ENCODE measurements around the gene ROCK1.

Gene ROCK1

DNA sequence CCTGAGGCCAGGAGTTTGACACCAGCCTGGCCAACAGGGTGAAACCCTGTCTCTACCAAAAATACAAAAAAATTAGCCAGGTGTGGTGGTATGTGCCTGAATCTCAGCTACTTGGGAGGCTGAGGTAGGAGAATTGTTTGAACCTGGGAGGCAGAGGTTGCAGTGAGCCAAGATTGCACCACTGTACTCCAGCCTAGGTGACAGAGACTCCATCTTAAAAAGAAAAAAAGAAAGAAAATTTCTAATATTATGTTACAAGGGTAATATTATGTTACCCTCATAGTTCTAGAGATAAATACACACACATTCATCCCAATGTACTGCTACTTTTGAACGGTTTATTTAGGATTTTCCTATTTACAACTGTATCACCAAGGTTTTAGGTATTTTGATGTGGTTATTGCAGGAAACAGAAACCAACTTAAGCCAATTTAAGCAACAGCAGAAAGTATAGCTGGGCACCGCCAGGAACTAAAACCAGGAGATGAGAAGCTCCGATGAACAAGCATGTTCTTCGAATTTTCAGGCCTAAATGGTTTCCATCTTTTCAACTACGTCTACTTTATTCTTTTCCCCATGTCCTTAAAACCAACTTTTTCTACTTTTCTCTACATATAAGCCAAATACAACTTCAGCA lies 11.8 kb upstream of the ROCK1 start:
- Histone ChIP-seq H3K4me1 (ENCODE audit: control insufficient read depth, insufficient read depth, low read length) (peaks cover 5% of the 10 kb centered on the region), H3K4me3 (ENCODE audit: low read length) (no peak overlapping the region), H3K36me3 (ENCODE audit: control insufficient read depth, insufficient read depth, low read length, severe bottlenecking) (no peaks in the 10 kb centered on the region), H3K9ac (ENCODE audit: low read length) (no peak overlapping the region), H3K27me3 (replicated peaks; ENCODE audit: control insufficient read depth, insufficient read depth, low read length) (no peaks in the 10 kb centered on the region), H3K9me3 (ENCODE audit: control insufficient read depth, low read length) (no peaks in the 10 kb centered on the region)
- no peak for DNase-seq (ENCODE audit: low read depth)

DNA sequence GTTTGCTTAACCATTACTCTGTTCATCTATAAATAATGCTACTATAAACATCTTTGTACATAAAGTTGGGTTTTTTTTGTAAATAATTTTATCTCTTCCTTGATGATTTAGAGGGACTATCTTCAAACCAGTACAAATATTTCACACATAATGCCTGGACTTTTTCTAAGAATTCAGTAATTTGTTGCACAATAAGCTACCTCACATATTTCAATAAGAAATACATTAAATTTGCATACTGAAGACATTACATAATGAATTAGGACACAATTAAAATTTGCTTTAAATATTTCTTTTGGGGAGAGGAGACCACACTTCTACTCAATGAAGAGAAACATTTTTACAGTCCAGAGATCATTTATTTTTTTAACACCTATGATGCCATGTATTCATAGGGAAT lies 7.2 kb upstream of the ROCK1 start:
- peaks cover 37% of the 10 kb centered on the region for H3K4me1 ChIP-seq (ENCODE audit: control insufficient read depth, insufficient read depth, low read length)
- H3K4me3 ChIP-seq (ENCODE audit: low read length): no peak overlapping the region
- H3K9me3 ChIP-seq (ENCODE audit: control insufficient read depth, low read length): no peaks in the 10 kb centered on the region
- H3K9ac ChIP-seq (ENCODE audit: low read length): no peak overlapping the region
- DNase-seq (ENCODE audit: low read depth): no peak
- no peaks in the 10 kb centered on the region for H3K27me3 ChIP-seq (replicated peaks; ENCODE audit: control insufficient read depth, insufficient read depth, low read length)
- no peaks in the 10 kb centered on the region for H3K36me3 ChIP-seq (ENCODE audit: control insufficient read depth, insufficient read depth, low read length, severe bottlenecking)

DNA sequence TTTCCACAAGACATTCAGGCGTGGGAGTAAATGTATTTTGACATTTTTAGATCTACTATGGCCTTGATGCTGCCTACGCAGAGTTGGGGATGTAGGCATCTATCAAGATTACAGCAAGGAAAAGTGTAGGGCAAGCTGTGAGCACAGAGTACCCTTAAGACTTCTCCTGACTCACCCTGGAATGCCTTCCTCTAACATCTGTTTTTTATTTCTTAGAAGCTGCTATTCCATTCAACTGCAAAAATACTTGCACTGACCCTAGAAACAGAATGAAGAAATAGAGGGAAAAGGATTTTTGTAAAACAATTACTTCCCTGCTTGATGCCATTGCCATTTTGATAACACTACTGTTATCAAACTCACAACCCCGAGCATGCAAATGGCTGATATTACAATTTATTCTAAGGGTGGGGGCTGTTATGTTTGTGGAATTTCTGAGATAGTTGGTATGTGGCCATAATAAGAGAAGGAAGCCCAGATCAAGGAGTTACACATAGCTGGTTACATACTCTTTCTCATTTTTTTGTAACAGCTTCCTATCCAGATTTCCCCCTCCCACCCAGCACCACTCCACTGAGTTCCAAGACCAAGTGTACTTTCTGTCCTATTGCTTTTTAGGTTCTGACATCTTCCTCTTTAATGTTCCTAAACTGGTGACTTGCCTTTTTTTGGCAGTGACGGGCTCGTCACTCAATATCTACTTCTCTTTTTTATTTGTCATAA lies 6.0 kb upstream of the ROCK1 start:
- DNase-seq (ENCODE audit: low read depth): peak; percentile 95
- Histone ChIP-seq H3K9me3 (ENCODE audit: control insufficient read depth, low read length) (no peaks in the 10 kb centered on the region), H3K4me1 (ENCODE audit: control insufficient read depth, insufficient read depth, low read length) (peaks cover 43% of the 10 kb centered on the region), H3K36me3 (ENCODE audit: control insufficient read depth, insufficient read depth, low read length, severe bottlenecking) (no peaks in the 10 kb centered on the region), H3K9ac (ENCODE audit: low read length) (peak overlapping the region; percentile 75), H3K27me3 (replicated peaks; ENCODE audit: control insufficient read depth, insufficient read depth, low read length) (no peaks in the 10 kb centered on the region), H3K4me3 (ENCODE audit: low read length) (peak overlapping the region; percentile 70)

GRCh38 chr18:21115519-21116411 lies 4.2 kb upstream of the ROCK1 start:
- H3K4me1 ChIP-seq (ENCODE audit: control insufficient read depth, insufficient read depth, low read length): peaks cover 43% of the 10 kb centered on the region
- DNase-seq (ENCODE audit: low read depth): peak; percentile 82

DNA sequence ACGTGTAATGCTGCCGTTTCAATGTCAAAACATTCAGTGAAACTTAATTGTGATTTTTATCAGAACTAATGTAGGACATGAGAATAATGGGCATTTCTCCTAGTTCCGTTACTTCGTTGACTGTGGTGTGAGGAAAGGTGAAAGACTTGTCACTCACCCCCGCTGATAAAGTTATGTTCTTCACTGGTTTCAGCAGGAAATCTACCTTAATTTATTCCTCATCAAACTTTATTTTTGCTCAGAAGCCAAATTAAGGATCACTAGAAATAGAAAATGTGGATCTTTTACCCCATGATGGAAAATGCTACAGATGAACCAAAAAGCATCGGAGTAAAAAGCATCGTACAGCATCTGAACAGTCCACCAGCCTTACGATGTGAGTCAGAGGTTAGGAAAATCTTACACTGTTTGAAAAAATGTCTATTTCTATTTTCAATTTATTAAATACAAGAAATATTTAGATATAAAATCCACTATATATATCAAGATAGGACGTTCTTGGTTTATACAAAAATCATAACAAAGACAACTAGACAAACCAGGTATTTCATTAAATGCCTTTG lies 1.0 kb upstream of the ROCK1 start:
- DNase-seq (ENCODE audit: low read depth): peak; percentile 64
- no peaks in the 10 kb centered on the region for H3K9me3 ChIP-seq (ENCODE audit: control insufficient read depth, low read length)
- H3K27me3 ChIP-seq (replicated peaks; ENCODE audit: control insufficient read depth, insufficient read depth, low read length): no peaks in the 10 kb centered on the region
- H3K4me1 ChIP-seq (ENCODE audit: control insufficient read depth, insufficient read depth, low read length): peaks cover 43% of the 10 kb centered on the region
- H3K9ac ChIP-seq (ENCODE audit: low read length): peak overlapping the region; percentile 95
- peak overlapping the region; percentile 96 for H3K4me3 ChIP-seq (ENCODE audit: low read length)
- H3K36me3 ChIP-seq (ENCODE audit: control insufficient read depth, insufficient read depth, low read length, severe bottlenecking): no peaks in the 10 kb centered on the region

More at GRCh38 chr18:21115519-21116411, 4.2 kb upstream of the ROCK1 start:
- Histone ChIP-seq H3K27me3 (replicated peaks; ENCODE audit: control insufficient read depth, insufficient read depth, low read length) (no peaks in the 10 kb centered on the region), H3K36me3 (ENCODE audit: control insufficient read depth, insufficient read depth, low read length, severe bottlenecking) (no peaks in the 10 kb centered on the region), H3K9ac (ENCODE audit: low read length) (peak overlapping the region; percentile 61), H3K9me3 (ENCODE audit: control insufficient read depth, low read length) (no peaks in the 10 kb centered on the region), H3K4me3 (ENCODE audit: low read length) (peak overlapping the region; percentile 43)

GRCh38 chr18:21112140-21112473 lies 494 bp upstream of the ROCK1 start:
- Histone ChIP-seq H3K9ac (ENCODE audit: low read length) (peak overlapping the region; percentile 95), H3K36me3 (ENCODE audit: control insufficient read depth, insufficient read depth, low read length, severe bottlenecking) (no peaks in the 10 kb centered on the region), H3K4me3 (ENCODE audit: low read length) (peak overlapping the region; percentile 96), H3K9me3 (ENCODE audit: control insufficient read depth, low read length) (no peaks in the 10 kb centered on the region), H3K27me3 (replicated peaks; ENCODE audit: control insufficient read depth, insufficient read depth, low read length) (no peaks in the 10 kb centered on the region), H3K4me1 (ENCODE audit: control insufficient read depth, insufficient read depth, low read length) (peaks cover 42% of the 10 kb centered on the region)
- DNase-seq (ENCODE audit: low read depth): peak; percentile 83

DNA sequence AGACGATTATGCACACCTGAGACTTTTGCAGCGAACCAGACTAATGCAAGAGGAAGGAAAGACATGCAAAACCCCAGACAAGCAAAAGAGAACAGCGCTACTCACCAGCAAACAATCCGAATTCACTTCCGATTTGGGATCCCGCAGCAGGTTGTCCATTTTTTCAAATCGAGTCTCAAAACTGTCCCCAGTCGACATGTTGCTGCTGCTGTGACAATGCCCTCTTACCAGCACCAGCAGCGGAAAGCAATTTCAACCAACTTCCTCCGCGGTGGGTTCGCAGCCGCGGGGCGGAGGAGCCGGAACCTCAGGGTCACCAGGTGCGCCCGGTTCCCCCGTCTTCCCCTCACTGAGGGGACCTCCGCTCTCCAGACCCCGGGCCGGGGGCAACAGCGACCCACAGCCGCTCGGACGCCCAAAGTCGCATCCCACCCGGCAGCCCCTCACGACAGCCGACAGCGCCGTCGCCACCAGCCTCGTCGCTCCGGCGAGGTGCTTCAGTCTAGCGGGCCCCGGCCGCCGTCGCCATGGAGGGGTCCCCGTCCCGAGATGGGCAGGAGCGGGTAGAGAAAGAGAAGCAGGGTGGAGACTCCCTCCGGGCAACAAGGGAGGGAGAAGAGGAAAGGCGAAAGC lies 784 bp downstream of the ROCK1 start:
- no peaks in the 10 kb centered on the region for H3K27me3 ChIP-seq (replicated peaks; ENCODE audit: control insufficient read depth, insufficient read depth, low read length)
- H3K9me3 ChIP-seq (ENCODE audit: control insufficient read depth, low read length): no peaks in the 10 kb centered on the region
- peak overlapping the region; percentile 99 for H3K4me3 ChIP-seq (ENCODE audit: low read length)
- peak; percentile 56 for DNase-seq (ENCODE audit: low read depth)
- no peaks in the 10 kb centered on the region for H3K36me3 ChIP-seq (ENCODE audit: control insufficient read depth, insufficient read depth, low read length, severe bottlenecking)
- peaks cover 37% of the 10 kb centered on the region for H3K4me1 ChIP-seq (ENCODE audit: control insufficient read depth, insufficient read depth, low read length)
- H3K9ac ChIP-seq (ENCODE audit: low read length): peak overlapping the region; percentile 99

GRCh38 chr18:21109936-21110712 lies 1.5 kb downstream of the ROCK1 start:
- Histone ChIP-seq H3K9ac (ENCODE audit: low read length) (peak overlapping the region; percentile 99), H3K9me3 (ENCODE audit: control insufficient read depth, low read length) (no peaks in the 10 kb centered on the region), H3K4me3 (ENCODE audit: low read length) (peak overlapping the region; percentile 99), H3K36me3 (ENCODE audit: control insufficient read depth, insufficient read depth, low read length, severe bottlenecking) (no peaks in the 10 kb centered on the region), H3K27me3 (replicated peaks; ENCODE audit: control insufficient read depth, insufficient read depth, low read length) (no peaks in the 10 kb centered on the region), H3K4me1 (ENCODE audit: control insufficient read depth, insufficient read depth, low read length) (peaks cover 33% of the 10 kb centered on the region)
- DNase-seq (ENCODE audit: low read depth): peak; percentile 49

DNA sequence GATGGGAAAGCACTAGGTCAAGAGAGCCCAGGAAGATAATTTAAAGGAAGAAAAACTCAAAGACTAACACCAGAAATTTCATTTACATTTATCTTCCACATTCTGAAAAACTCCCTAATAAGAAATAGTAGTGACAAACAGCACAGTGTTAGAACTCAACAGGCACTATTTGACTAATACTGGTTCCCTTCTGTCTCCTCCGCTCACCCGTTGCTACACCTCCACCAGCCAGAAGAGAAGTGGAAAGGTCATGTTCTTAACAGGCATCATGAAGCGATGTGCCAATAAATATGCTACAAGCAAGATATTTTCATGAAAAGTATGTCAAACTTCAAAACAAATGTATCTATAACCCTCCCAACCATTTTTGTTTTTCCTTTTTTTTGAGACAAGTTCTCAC lies 5.7 kb downstream of the ROCK1 start:
- Histone ChIP-seq H3K27me3 (replicated peaks; ENCODE audit: control insufficient read depth, insufficient read depth, low read length) (no peaks in the 10 kb centered on the region), H3K4me1 (ENCODE audit: control insufficient read depth, insufficient read depth, low read length) (peaks cover 27% of the 10 kb centered on the region), H3K9me3 (ENCODE audit: control insufficient read depth, low read length) (no peaks in the 10 kb centered on the region), H3K4me3 (ENCODE audit: low read length) (peak overlapping the region; percentile 8), H3K9ac (ENCODE audit: low read length) (no peak overlapping the region), H3K36me3 (ENCODE audit: control insufficient read depth, insufficient read depth, low read length, severe bottlenecking) (no peaks in the 10 kb centered on the region)
- no peak for DNase-seq (ENCODE audit: low read depth)

DNA sequence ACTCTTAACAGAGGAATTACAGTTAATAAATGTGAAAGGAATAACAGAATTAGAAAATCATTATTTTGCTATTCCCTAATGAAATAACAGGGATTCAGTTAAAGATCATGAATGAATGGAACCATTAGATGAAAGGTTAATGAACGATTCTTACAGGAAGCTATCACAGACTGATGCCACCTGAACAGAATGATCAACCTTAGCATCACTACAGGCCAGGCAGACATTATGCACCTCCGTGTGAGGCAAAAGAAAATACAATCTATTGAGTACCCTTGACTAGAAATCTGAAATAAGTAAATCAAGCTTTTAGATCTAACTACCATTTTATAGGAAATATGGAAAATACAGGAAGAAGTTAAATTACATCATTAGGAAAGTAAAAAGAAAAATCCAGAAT lies 10.4 kb downstream of the ROCK1 start:
- Histone ChIP-seq H3K4me1 (ENCODE audit: control insufficient read depth, insufficient read depth, low read length) (peaks cover 6% of the 10 kb centered on the region), H3K27me3 (replicated peaks; ENCODE audit: control insufficient read depth, insufficient read depth, low read length) (no peaks in the 10 kb centered on the region), H3K4me3 (ENCODE audit: low read length) (no peak overlapping the region), H3K9me3 (ENCODE audit: control insufficient read depth, low read length) (no peaks in the 10 kb centered on the region), H3K36me3 (ENCODE audit: control insufficient read depth, insufficient read depth, low read length, severe bottlenecking) (no peaks in the 10 kb centered on the region), H3K9ac (ENCODE audit: low read length) (no peak overlapping the region)
- DNase-seq (ENCODE audit: low read depth): no peak
